Activated naive CD8-positive, alpha-beta T cell treated with anti-CD3 and anti-CD28 coated beads, Interleukin-2, amount 10 ng/mL, durations not matched to agents 7 days and 5 days (primary cell): ENCODE results near the gene PLA2G5. TPM values are rescaled to one million over a fixed set of nuclear protein-coding genes. Genes with fewer than 3 reads are reported as not detected.
"Not testable (repeated sequence)": the region's sequence is repeated elsewhere in the genome, so short reads cannot be mapped to it uniquely, and the experiment has no call there.

Experiments used
- ATAC-seq: fragments of 150-1000 bp; cut with Tn5 transposase; one replicate; pipeline ENCODE4 v1.10.0; 2021; ENCODE audit warnings: low read depth, moderate library complexity
- POLR2A ChIA-PET: fragments of 350-600 bp; sonication (Branson Sonifier 250); formaldehyde crosslinking; loops from one replicate; lab custom pipeline; 2021; ENCODE audit warnings: antibody characterized with exemption; lab: Charles Lee
- DNase-seq: peaks from one replicate; pipeline ENCODE4 v3.0.0; 2021
- H3K27ac Mint-ChIP-seq: one replicate; pipeline ENCODE4 v1.8.0; 2022; ENCODE audit warnings: mild to moderate bottlenecking, mixed read lengths
- H3K27me3 Mint-ChIP-seq: one replicate; pipeline ENCODE4 v1.8.0; 2022; ENCODE audit warnings: mild to moderate bottlenecking, moderate library complexity, mixed read lengths
- H3K36me3 Mint-ChIP-seq: one replicate; pipeline ENCODE4 v1.8.0; 2021; ENCODE audit warnings: mild to moderate bottlenecking, mixed read lengths
- H3K4me1 Mint-ChIP-seq: one replicate; pipeline ENCODE4 v1.8.0; 2021; ENCODE audit warnings: mixed read lengths
- H3K4me3 Mint-ChIP-seq: one replicate; pipeline ENCODE4 v1.8.0; 2022; ENCODE audit warnings: mild to moderate bottlenecking, moderate library complexity, mixed read lengths
- H3K9me3 Mint-ChIP-seq: one replicate; pipeline ENCODE4 v1.8.0; 2021; ENCODE audit warnings: mixed read lengths
- total RNA-seq, 2 experiments: library from RNA; stranded (reverse); gene quantifications; one replicate each; pipeline ENCODE4 v1.2.3, GENCODE V29; 2021

The PLA2G5 gene
- total RNA-seq, 2 experiments from 2014 or later = not detected

DNA sequence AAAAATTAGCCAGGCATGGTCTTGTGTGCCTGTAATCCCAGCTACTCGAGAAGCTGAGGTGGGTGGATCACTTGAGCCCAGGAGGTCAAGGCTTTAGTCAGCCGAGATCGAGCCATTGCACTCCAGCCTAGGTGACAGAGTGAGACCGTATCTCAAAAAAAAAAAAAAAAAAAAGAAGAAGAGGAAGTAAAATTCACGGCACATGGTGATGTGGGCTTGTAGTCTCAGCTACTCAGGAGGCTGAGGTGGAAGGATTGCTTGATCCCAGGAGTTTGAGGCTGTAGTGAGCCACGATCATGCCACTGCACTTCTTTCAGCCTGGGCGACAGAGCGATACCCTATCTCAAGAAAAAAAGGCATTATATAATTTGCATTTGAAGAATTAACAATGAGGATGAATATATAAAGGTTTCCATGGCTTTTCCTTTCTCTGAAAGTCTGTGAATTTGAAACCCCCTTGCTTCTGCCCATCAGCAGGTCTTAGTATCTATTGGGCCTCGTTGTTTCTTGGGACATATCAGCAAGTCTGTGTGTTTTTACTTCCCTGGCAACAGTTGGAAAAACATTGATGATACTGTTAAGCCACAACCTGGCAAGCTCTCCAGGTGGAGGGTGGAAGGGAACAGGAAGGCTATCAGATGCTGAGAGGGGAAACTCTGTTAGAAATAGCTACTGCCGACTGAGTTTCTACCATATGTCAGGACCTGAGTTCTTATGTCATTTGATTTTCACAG lies 53.9 kb downstream of the PLA2G5 start:
- POLR2A ChIA-PET = no interaction called here
- no peak for ATAC-seq
- DNase-seq = no peak
- peaks cover 14% of the 10 kb centered on the region for H3K27me3 Mint-ChIP-seq
- H3K27ac Mint-ChIP-seq = no peak overlapping the region
- no peaks in the 10 kb centered on the region for H3K36me3 Mint-ChIP-seq
- no peak overlapping the region for H3K4me3 Mint-ChIP-seq
- H3K9me3 Mint-ChIP-seq = no peaks in the 10 kb centered on the region
- H3K4me1 Mint-ChIP-seq = no peaks in the 10 kb centered on the region

DNA sequence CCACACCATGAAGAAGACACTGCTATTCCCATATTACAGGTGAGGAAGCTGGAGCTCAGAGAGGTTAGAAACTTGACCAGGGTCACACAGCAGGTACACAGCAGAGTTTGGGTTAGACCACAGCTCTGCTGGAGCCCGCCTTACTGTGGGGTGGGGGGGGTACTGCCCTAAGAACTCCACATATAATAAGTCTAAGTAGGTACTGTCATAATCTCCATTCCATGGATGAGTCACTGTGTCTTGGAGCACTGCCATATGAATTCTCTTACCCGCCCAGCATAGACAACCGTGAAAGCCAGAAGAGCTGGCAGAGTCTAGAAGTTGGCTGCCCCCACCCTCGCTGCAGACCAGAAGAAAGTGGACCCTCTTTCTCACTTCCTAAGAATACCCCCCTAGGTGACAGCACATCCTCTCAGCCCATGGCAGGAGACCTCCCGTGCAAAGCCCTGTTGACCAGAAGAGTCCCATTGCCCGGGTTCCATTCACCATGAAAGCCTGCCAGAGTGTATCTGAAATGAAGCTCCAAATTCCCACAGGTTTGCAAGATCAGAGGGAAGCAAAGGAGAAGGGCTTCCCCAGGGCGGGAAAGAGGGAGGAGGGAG lies 54.6 kb downstream of the PLA2G5 start:
- Mint-ChIP-seq H3K4me1 (no peaks in the 10 kb centered on the region), H3K4me3 (no peak overlapping the region), H3K36me3 (no peaks in the 10 kb centered on the region), H3K27me3 (peaks cover 14% of the 10 kb centered on the region), H3K9me3 (no peaks in the 10 kb centered on the region), H3K27ac (no peak overlapping the region)
- DNase-seq = no peak
- POLR2A ChIA-PET = no interaction called here
- ATAC-seq = no peak

DNA sequence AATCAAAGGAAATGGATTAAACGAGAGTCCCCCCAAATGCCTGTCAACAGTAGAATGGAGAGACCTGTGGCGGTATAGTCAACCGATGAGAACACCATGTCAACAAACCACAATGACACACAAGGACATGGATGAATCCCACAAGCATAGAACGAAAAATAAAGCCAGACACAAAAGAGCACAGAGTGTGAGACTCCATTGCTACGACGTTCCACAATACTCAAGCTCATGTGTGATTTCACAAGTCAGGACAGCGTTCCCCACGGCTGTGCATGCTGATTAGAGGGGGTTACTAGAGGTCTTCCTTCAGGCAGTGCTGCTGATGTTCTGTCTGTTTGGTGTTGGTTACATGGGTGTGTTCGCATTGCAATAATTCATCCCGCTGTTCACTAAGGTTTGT lies 55.1 kb downstream of the PLA2G5 start:
- Mint-ChIP-seq H3K9me3 (no peaks in the 10 kb centered on the region), H3K4me3 (no peak overlapping the region), H3K36me3 (no peaks in the 10 kb centered on the region), H3K4me1 (no peaks in the 10 kb centered on the region), H3K27me3 (peaks cover 14% of the 10 kb centered on the region), H3K27ac (no peak overlapping the region)
- no peak for ATAC-seq
- no peak for DNase-seq
- POLR2A ChIA-PET = no interaction called here

DNA sequence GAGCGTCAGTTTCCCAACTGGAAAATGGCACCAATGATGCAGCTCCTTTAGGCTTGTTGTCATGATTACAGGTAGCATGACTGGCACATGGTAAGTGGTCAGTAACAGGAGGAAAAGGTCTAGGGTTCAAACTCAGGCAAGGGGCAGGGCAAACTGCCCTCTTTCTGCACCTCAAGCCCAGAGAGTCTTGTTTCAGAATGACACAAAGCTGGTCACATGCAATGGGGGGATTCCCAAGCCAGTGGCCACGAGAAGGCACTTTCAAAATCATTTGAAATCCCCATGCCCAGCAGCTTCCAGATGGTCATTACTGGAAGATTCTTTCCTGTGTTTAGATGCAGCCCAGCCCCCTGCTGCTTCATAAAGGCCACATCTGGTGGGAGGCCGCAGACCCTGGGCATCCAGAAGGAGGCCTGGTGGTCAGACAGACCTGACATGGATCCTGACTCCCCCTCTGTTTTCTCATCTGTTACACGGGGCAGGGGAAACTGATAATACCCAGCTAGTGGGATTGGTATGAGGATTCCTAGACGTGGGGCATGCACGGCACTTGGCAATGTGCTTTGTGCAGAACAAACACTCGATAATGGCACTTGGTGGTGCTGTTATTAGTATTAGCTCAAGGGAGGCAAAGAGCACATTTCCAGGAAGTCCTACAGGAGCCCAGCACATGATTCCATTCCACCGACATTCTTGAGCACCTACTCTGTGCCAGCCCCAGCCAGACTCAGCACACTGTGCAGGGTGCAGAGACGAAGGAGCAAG lies 56.2 kb downstream of the PLA2G5 start:
- no peaks in the 10 kb centered on the region for H3K4me1 Mint-ChIP-seq
- no peaks in the 10 kb centered on the region for H3K36me3 Mint-ChIP-seq
- POLR2A ChIA-PET = no interaction called here
- DNase-seq (no peak), ATAC-seq (no peak)
- peaks cover 14% of the 10 kb centered on the region for H3K27me3 Mint-ChIP-seq
- H3K27ac Mint-ChIP-seq = no peak overlapping the region
- H3K9me3 Mint-ChIP-seq = no peaks in the 10 kb centered on the region
- H3K4me3 Mint-ChIP-seq = no peak overlapping the region

DNA sequence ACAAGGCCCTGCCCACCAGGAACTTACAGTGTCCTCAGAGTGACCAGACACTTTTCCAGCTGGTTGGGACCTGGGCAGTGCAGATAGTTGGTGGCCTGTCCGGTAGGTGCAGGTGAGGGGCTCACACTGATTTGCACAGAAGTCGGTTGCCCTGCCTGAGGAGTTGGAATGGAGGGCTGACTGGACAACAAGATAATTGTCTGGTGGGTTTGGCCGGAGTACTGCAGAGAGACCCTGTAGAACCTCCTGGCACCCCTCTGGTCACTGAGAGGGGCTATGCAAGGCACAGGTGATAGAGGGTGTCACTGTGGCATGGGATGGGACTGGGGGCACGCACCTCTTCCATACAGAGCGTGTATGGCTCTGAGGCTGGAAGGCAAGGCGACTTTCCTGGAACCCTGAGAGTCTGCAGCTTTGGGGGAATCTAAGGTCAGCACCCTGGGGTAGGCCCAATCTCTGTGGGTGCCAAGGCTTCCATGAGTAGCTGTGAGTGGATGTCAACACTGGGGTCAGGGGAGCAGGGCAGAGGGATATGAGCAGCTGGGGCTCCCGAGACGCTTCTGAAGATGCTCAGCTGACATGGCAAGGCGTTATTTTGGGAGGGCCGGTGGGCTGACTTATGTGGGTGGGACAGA lies 56.9 kb downstream of the PLA2G5 start:
- H3K9me3 Mint-ChIP-seq = peaks cover 3% of the 10 kb centered on the region
- H3K27ac Mint-ChIP-seq = no peak overlapping the region
- H3K4me3 Mint-ChIP-seq = no peak overlapping the region
- no peaks in the 10 kb centered on the region for H3K4me1 Mint-ChIP-seq
- no peak for DNase-seq
- peaks cover 15% of the 10 kb centered on the region for H3K27me3 Mint-ChIP-seq
- no peaks in the 10 kb centered on the region for H3K36me3 Mint-ChIP-seq
- no peak for ATAC-seq
- POLR2A ChIA-PET = no interaction called here

DNA sequence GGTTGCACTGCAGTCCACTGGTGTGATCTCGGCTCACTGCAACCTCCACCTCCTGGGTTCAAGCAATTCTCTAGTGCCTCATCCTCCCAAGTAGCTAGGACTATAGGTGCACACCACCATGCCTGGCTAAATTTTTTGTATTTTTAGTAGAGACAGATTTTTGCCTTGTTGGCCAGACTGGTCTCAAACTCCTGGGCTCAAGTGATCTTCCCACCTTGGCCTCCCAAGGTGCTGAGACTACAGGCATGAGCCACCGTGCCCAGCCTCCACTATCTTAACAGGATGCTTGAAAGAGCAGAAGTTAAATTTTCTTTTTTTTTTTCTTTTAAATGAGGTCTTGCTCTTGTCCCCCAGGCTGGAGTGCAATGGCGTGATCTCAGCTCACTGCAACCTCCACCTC lies 60.5 kb downstream of the PLA2G5 start:
- DNase-seq, H3K4me3 Mint-ChIP-seq, H3K9me3 Mint-ChIP-seq, POLR2A ChIA-PET, H3K36me3 Mint-ChIP-seq, ATAC-seq, H3K4me1 Mint-ChIP-seq, H3K27ac Mint-ChIP-seq: not testable (repeated sequence)
- H3K27me3 Mint-ChIP-seq = peaks cover 17% of the 10 kb centered on the region

DNA sequence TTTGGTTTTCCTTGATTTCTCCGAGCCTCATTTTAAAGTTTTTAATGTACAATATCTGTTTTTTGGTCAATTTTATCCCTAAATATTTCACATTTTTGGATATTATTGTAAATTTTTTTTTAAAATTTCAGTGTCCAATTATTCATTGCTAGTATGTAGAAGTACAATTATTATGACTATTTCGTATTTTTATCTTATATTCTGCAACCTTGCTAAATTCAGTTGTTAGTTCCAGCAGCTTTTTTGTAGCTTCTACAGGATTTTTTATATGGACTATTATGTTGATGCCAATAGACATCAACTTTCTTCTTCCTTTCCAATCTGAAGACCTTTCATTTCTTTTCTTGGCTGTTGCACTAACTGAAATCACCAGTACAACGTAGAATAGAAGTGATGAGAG lies 65.0 kb downstream of the PLA2G5 start:
- no peak for ATAC-seq
- H3K4me1 Mint-ChIP-seq = no peaks in the 10 kb centered on the region
- POLR2A ChIA-PET = no interaction called here

DNA sequence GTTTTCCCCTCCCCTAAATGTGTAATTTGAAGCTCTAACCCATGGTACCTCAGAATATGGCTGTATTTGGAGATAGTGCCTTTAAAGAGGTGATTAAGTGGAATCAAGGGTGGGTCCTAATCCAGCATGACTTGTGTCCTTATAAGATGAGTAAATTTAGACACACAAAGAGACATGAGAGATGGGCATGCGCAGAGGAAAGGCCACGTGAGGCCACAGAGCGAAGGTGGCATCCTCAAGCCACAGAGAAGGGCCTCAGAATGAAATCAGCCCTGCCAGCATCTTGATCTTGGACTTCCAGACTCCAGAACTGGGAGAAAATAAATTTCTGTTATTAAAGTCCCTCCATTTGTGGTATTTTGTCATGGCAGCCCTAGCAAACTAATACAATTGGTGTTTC lies 66.3 kb downstream of the PLA2G5 start:
- Mint-ChIP-seq H3K27ac (no peak overlapping the region), H3K9me3 (peaks cover 4% of the 10 kb centered on the region), H3K27me3 (peaks cover 29% of the 10 kb centered on the region), H3K4me3 (no peak overlapping the region), H3K36me3 (no peaks in the 10 kb centered on the region), H3K4me1 (no peaks in the 10 kb centered on the region)
- POLR2A ChIA-PET = no interaction called here
- no peak for DNase-seq
- ATAC-seq = no peak

More for the DNA sequence above, 65.0 kb downstream of the PLA2G5 start:
- Mint-ChIP-seq H3K4me3 (no peak overlapping the region), H3K27me3 (peaks cover 29% of the 10 kb centered on the region), H3K36me3 (no peaks in the 10 kb centered on the region), H3K9me3 (peaks cover 4% of the 10 kb centered on the region), H3K27ac (no peak overlapping the region)
- DNase-seq = no peak

DNA sequence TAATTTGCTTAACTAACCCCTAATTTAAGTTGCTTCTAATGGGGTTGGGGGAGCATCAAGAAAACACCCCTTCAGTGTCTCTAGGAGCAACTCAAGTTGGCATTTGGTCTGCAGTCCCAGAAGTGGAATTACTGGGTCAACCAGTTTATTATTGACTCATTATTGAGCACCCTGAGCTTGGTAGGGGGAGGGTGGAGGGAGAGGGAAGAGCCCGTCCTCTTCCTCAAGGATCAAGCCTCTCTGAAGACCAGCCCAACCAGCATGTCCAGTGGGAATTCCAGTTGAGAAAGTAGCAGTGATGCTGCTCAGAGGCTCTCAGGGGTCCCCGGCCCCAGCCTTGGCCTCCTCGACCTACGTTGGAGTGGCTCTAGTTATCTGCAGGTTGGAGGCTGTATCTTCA lies 67.1 kb downstream of the PLA2G5 start:
- Mint-ChIP-seq H3K4me1 (no peaks in the 10 kb centered on the region), H3K27me3 (peaks cover 26% of the 10 kb centered on the region)

DNA sequence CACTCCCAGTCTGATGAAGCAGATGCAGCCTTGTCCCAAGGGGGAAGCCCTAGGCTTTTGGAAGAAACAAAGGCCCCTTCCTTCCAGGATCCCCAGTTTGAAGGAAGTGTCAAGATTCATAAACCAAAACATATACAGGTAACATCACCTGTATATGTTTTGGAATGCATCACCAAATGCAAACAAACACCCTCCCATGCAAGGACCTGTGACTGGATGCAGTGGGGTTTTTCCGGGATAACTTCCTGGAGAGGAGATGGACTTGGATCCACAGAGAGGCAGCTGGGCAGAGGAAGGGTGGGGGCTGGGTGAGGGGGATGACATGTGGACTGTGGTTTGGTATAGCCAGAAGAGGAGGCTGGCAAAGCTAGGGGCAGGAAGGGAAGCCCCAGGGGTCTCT lies 67.6 kb downstream of the PLA2G5 start:
- POLR2A ChIA-PET = no interaction called here
- no peak for DNase-seq
- Mint-ChIP-seq H3K4me3 (no peak overlapping the region), H3K9me3 (no peaks in the 10 kb centered on the region), H3K27me3 (peaks cover 22% of the 10 kb centered on the region), H3K36me3 (no peaks in the 10 kb centered on the region), H3K4me1 (no peaks in the 10 kb centered on the region), H3K27ac (no peak overlapping the region)
- ATAC-seq = no peak

More for the DNA sequence above, 67.1 kb downstream of the PLA2G5 start:
- no peaks in the 10 kb centered on the region for H3K36me3 Mint-ChIP-seq
- H3K9me3 Mint-ChIP-seq = no peaks in the 10 kb centered on the region
- H3K27ac Mint-ChIP-seq = no peak overlapping the region
- POLR2A ChIA-PET = no interaction called here
- no peak overlapping the region for H3K4me3 Mint-ChIP-seq
- ATAC-seq = no peak
- DNase-seq = no peak

DNA sequence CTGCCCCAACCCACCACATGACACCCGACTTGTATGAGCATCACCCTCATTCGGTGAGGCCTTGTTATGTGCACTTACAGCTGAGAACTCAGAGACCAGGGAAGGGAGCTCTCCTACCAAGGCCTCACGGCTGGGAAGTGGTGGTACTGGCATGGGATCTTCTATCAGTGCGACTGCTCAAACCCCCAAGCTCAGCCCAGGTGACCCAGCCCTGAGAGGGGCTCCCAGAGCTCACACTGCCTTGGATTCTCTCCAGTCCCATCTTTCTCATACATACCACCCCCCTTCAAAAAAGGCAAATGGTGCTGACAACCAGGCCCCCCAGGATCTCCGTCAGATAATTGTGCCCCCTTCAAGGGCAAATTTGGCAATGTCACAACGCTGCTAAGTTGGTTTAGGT lies 68.4 kb downstream of the PLA2G5 start:
- no peaks in the 10 kb centered on the region for H3K4me1 Mint-ChIP-seq
- POLR2A ChIA-PET = no interaction called here
- H3K27ac Mint-ChIP-seq = no peak overlapping the region
- no peak for ATAC-seq
- no peaks in the 10 kb centered on the region for H3K36me3 Mint-ChIP-seq
- no peak for DNase-seq
- no peaks in the 10 kb centered on the region for H3K9me3 Mint-ChIP-seq
- H3K4me3 Mint-ChIP-seq = no peak overlapping the region
- peaks cover 18% of the 10 kb centered on the region for H3K27me3 Mint-ChIP-seq

DNA sequence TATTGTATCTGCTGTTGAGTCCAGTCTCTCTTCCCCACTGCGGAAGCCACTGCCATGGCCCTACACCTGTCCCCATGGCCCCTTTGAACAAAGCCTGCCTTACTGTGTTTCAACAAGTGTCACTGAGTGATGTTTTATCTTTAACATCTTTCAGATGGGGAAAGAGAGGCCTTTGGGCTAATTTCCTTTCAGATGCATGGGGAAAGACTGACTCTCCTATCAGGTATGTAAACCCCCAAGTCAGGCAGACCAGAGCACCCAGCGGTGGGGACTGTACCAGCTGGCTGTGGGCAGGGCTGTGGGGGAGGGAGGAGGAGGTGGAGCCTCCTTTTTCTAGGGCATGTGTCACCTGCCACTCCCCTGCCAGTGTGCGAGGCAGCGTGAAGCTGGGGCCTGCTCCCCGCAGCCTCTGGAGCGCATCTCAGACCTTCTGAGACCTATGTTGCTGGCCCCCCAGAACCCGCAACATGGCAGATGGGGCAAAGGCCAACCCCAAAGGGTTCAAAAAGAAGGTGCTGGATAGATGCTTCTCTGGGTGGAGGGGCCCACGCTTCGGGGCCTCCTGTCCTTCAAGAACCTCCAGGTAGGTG lies 69.1 kb downstream of the PLA2G5 start, which contains the start of gene PLA2G2F:
Gene PLA2G2F (plus strand): TSS at position 363 of the 590 bp plus-strand sequence. CDS start 105 bp downstream, at position 468.
- POLR2A ChIA-PET = no interaction called here
- Mint-ChIP-seq H3K4me1 (no peaks in the 10 kb centered on the region), H3K27me3 (peaks cover 15% of the 10 kb centered on the region), H3K36me3 (no peaks in the 10 kb centered on the region), H3K9me3 (no peaks in the 10 kb centered on the region), H3K27ac (no peak within 1 kb of the TSS), H3K4me3 (no peak within 1 kb of the TSS)
- DNase-seq (no peak), ATAC-seq (no peak)
